PC-9 (cell line): ENCODE data around the gene CLCN1.

Source experiments
- EZH2 ChIP-seq: fragments of 200-600 bp; sonication (generic); IDR thresholded peaks from 2 replicates; pipeline ENCODE4 v1.8.0; 2017; ENCODE audit warnings: antibody characterized with exemption, low read depth
- TF ChIP-seq, protein P1 (sequence below): fragments of 200-600 bp; sonication (generic); conservative IDR thresholded peaks from 2 replicates; pipeline ENCODE4 v1.6.1; 2017; ENCODE audit warnings: mixed run types, antibody characterized with exemption, mild to moderate bottlenecking, moderate library complexity

DNA sequence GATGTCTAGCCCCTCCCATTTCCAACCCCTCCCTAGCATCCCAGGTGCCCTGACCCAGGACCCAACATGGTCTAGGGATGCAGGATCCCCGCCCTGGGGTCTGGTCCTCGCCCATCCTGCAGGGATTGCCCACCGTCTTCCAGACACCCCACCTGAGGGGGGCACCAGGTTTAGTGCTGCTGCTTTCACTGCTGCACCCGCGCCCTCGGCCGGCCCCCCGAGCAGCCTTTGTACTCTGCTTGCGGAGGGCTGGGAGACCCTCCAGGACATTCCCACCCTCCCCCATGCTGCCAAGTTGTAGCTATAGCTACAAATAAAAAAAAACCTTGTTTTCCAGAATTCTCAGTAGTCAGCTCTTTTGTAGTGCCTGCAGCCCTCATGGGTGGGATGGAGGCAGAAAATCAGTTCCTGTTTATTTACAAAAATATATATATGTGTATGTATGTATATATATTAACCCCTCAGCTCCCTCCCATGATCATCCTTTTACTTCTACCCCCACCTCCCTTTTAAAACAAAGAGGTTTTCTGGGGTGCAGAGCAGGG is 74.9 kb downstream of the CLCN1 start:
- TF ChIP-seq, protein P1, sequence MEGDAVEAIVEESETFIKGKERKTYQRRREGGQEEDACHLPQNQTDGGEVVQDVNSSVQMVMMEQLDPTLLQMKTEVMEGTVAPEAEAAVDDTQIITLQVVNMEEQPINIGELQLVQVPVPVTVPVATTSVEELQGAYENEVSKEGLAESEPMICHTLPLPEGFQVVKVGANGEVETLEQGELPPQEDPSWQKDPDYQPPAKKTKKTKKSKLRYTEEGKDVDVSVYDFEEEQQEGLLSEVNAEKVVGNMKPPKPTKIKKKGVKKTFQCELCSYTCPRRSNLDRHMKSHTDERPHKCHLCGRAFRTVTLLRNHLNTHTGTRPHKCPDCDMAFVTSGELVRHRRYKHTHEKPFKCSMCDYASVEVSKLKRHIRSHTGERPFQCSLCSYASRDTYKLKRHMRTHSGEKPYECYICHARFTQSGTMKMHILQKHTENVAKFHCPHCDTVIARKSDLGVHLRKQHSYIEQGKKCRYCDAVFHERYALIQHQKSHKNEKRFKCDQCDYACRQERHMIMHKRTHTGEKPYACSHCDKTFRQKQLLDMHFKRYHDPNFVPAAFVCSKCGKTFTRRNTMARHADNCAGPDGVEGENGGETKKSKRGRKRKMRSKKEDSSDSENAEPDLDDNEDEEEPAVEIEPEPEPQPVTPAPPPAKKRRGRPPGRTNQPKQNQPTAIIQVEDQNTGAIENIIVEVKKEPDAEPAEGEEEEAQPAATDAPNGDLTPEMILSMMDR: no peak
- no peak for TF ChIP-seq EZH2
